Liver (tissue), 3 donors: ENCODE data around the gene AGBL5.

Source experiments
- ATF3 ChIP-seq: IDR thresholded peaks from 2 replicates; pipeline ENCODE4 v1.6.1; 2016; ENCODE audit warnings: antibody characterized with exemption
- CTCF ChIP-seq: fragments of 150-350 bp; IDR thresholded peaks from 2 replicates; pipeline ENCODE4 v1.5.1; 2017; ENCODE audit warnings: improper control_type of control experiment, low read depth, low read length; ENCODE audit not compliant: missing input control
- EGR1 ChIP-seq, 2 donors: IDR thresholded peaks; 2 replicates each; pipeline ENCODE4 v1.6.1; 2016 to 2018; ENCODE audit warnings: antibody characterized with exemption in 2 of 2, low read depth in 2 of 2
- GABPA ChIP-seq, 2 donors: IDR thresholded peaks in 1 of 2; conservative IDR thresholded peaks in 1 of 2; 2 replicates each; pipeline ENCODE4 v1.6.1; 2016; ENCODE audit warnings: antibody characterized with exemption in 2 of 2, mild to moderate bottlenecking in 1 of 2, moderate library complexity in 1 of 2
- HNF4G ChIP-seq: IDR thresholded peaks from 2 replicates; pipeline ENCODE4 v1.6.1; 2016; ENCODE audit warnings: antibody characterized with exemption
- JUND ChIP-seq, 2 donors: IDR thresholded peaks; 2 replicates each; pipeline ENCODE4 v1.6.1; 2016; ENCODE audit warnings: antibody characterized with exemption in 2 of 2
- MAX ChIP-seq: IDR thresholded peaks from 2 replicates; pipeline ENCODE4 v1.6.1; 2016; ENCODE audit warnings: antibody characterized with exemption
- REST ChIP-seq: IDR thresholded peaks from 2 replicates; pipeline ENCODE4 v1.6.1; 2016; ENCODE audit warnings: antibody characterized with exemption, mild to moderate bottlenecking
- RXRA ChIP-seq, 2 donors: IDR thresholded peaks; 2 replicates each; pipeline ENCODE4 v1.6.1; 2017 to 2018; ENCODE audit warnings: antibody characterized with exemption in 2 of 2, mild to moderate bottlenecking in 1 of 2
- SP1 ChIP-seq: IDR thresholded peaks from 2 replicates; pipeline ENCODE4 v1.6.1; 2018; ENCODE audit warnings: antibody characterized with exemption, mild to moderate bottlenecking
- TAF1 ChIP-seq: conservative IDR thresholded peaks from 2 replicates; pipeline ENCODE4 v1.6.1; 2016; ENCODE audit warnings: antibody characterized with exemption, mild to moderate bottlenecking
- ZBTB33 ChIP-seq: IDR thresholded peaks from 2 replicates; pipeline ENCODE4 v1.6.1; 2016; ENCODE audit warnings: antibody characterized with exemption
- donor health status: healthy.
- donor health status: healthy.

GRCh38 chr2:27095427-27095744, 43.9 kb downstream of the AGBL5 start:
- TF ChIP-seq CTCF = no peak
- no peak for TF ChIP-seq MAX
- TF ChIP-seq JUND (IDR thresholded peaks at IDR 0.05) = no peak
- TF ChIP-seq ATF3 = no peak
- TF ChIP-seq RXRA (IDR thresholded peaks at IDR 0.05) = no peak
- no peak for TF ChIP-seq SP1
- no peak for TF ChIP-seq EGR1 (IDR thresholded peaks at IDR 0.05; ENCODE audit: low read depth in 2 of 2)
- no peak for TF ChIP-seq TAF1
- TF ChIP-seq REST = no peak
- no peak for TF ChIP-seq HNF4G
- no peak for TF ChIP-seq GABPA (IDR thresholded peaks at IDR 0.05 in 1 of 2, conservative IDR thresholded peaks at IDR 0.05 in 1 of 2)
- TF ChIP-seq ZBTB33 = no peak
